ENCODE measurements around the gene DLGAP4.
"Not testable (repeated sequence)": the region's sequence is repeated elsewhere in the genome, so short reads cannot be mapped to it uniquely, and the experiment has no call there.

GRCh38 chr20:36564726-36565121, 258.6 kb downstream of the DLGAP4 start:
- TF ChIP-seq, protein P1, sequence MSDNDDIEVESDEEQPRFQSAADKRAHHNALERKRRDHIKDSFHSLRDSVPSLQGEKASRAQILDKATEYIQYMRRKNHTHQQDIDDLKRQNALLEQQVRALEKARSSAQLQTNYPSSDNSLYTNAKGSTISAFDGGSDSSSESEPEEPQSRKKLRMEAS (IDR thresholded peaks at IDR 0.05; ENCODE audit: low read depth), result not testable (repeated sequence)
- not testable (repeated sequence) for TF ChIP-seq TCF12 (IDR thresholded peaks at IDR 0.05); CTCF (IDR thresholded peaks at IDR 0.05); MEF2A (IDR thresholded peaks at IDR 0.05; ENCODE audit: borderline replicate concordance, low read depth); JUND (IDR thresholded peaks at IDR 0.05); RXRA (IDR thresholded peaks at IDR 0.05; ENCODE audit: borderline replicate concordance, low read depth); SMC3 (IDR thresholded peaks at IDR 0.05; ENCODE audit: low read depth, low read length); GATA2 (CRISPR knock-in tag; IDR thresholded peaks at IDR 0.05); POLR2AphosphoS5 (IDR thresholded peaks at IDR 0.05; ENCODE audit: low read depth, low read length); RFX5 (IDR thresholded peaks at IDR 0.05; ENCODE audit: low read length); SIN3A (IDR thresholded peaks at IDR 0.05; ENCODE audit: borderline replicate concordance, low read depth, low read length); GABPA (IDR thresholded peaks at IDR 0.05; ENCODE audit: low read depth)
- TF ChIP-seq, protein P2, sequence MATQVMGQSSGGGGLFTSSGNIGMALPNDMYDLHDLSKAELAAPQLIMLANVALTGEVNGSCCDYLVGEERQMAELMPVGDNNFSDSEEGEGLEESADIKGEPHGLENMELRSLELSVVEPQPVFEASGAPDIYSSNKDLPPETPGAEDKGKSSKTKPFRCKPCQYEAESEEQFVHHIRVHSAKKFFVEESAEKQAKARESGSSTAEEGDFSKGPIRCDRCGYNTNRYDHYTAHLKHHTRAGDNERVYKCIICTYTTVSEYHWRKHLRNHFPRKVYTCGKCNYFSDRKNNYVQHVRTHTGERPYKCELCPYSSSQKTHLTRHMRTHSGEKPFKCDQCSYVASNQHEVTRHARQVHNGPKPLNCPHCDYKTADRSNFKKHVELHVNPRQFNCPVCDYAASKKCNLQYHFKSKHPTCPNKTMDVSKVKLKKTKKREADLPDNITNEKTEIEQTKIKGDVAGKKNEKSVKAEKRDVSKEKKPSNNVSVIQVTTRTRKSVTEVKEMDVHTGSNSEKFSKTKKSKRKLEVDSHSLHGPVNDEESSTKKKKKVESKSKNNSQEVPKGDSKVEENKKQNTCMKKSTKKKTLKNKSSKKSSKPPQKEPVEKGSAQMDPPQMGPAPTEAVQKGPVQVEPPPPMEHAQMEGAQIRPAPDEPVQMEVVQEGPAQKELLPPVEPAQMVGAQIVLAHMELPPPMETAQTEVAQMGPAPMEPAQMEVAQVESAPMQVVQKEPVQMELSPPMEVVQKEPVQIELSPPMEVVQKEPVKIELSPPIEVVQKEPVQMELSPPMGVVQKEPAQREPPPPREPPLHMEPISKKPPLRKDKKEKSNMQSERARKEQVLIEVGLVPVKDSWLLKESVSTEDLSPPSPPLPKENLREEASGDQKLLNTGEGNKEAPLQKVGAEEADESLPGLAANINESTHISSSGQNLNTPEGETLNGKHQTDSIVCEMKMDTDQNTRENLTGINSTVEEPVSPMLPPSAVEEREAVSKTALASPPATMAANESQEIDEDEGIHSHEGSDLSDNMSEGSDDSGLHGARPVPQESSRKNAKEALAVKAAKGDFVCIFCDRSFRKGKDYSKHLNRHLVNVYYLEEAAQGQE (IDR thresholded peaks at IDR 0.05; ENCODE audit: low read depth, low read length), result not testable (repeated sequence)
- TF ChIP-seq, protein P3, sequence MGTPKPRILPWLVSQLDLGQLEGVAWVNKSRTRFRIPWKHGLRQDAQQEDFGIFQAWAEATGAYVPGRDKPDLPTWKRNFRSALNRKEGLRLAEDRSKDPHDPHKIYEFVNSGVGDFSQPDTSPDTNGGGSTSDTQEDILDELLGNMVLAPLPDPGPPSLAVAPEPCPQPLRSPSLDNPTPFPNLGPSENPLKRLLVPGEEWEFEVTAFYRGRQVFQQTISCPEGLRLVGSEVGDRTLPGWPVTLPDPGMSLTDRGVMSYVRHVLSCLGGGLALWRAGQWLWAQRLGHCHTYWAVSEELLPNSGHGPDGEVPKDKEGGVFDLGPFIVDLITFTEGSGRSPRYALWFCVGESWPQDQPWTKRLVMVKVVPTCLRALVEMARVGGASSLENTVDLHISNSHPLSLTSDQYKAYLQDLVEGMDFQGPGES (IDR thresholded peaks at IDR 0.05; ENCODE audit: low read depth, low read length), result not testable (repeated sequence)

Data from SK-N-SH (cell line).